A204.1 (cell line): ENCODE results near the gene INF2.
"Not testable (repeated sequence)": the region's sequence is repeated elsewhere in the genome, so short reads cannot be mapped to it uniquely, and the experiment has no call there.

Experiments used
- FAIRE-seq: peaks from 2 replicates; lab custom pipeline; 2012; peaks lifted over from hg19 to GRCh38; lab: Jason Lieb, UNC

Gene INF2

DNA sequence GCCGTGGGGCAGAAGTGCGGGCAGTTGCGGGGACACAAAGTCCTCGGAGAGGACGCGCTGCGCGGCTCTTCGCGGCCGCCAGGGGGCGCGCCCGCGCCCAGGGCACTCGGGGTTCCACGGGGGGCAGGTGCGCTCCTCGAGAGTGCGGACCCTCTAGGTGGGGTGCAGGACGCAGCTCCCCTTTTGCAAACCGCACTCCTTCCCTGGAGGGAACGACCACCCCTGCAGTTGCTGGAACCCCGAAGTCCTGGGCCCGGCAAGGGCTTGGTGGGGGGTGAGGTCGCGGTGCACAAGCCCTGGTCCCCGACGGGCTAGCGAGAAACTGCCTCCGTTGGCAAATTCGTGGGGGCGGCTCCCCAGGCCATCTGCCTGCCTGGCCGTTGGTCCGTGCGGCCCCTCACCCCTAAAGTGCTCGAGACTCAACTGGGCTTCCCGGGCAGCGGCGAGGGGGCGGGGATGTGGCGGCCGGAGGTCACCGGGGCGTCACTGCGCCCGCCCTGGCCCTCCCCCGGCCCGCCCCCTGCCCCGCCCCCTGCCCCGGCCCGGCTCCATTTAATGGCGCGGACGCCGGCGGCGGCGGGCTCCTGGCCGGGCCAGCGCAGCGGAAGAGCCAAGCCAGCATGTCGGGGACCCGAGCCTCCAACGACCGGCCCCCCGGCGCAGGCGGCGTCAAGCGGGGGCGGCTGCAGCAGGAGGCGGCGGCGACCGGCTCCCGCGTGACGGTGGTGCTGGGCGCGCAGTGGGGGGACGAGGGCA lies 34.4 kb downstream of the INF2 start, which contains the start of gene ADSS1:
TSS of gene ADSS1 (plus strand) at position 579 of the 756 bp plus-strand sequence. CDS start at position 621, 42 bp downstream.
- FAIRE-seq: no peak

DNA sequence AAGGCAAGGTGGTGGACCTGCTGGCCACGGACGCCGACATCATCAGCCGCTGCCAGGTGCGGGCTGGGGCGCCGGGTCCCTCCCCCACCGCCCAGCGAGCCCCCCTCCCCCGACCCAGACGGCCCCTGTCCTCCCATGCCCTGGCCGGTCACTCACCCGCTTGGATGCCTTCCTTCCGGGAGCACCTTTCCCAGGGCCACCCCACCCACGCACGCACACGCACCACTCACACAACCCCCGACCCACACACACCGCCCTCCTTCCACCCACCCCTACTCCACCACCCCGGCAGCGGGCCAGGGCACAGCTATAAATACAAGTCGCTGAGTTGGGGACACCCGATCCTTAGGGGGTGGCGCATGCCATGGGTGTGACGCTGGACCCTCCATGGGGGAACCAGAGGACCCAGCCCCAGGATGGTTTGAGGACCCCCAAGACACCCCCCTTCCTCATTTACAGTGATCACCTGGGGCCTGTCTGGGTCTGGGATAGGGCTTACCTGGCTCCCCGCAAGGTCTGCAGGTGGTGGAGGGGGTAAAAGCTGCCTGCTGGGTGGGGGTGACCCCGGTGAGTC lies 35.1 kb downstream of the INF2 start:
- FAIRE-seq: no peak

DNA sequence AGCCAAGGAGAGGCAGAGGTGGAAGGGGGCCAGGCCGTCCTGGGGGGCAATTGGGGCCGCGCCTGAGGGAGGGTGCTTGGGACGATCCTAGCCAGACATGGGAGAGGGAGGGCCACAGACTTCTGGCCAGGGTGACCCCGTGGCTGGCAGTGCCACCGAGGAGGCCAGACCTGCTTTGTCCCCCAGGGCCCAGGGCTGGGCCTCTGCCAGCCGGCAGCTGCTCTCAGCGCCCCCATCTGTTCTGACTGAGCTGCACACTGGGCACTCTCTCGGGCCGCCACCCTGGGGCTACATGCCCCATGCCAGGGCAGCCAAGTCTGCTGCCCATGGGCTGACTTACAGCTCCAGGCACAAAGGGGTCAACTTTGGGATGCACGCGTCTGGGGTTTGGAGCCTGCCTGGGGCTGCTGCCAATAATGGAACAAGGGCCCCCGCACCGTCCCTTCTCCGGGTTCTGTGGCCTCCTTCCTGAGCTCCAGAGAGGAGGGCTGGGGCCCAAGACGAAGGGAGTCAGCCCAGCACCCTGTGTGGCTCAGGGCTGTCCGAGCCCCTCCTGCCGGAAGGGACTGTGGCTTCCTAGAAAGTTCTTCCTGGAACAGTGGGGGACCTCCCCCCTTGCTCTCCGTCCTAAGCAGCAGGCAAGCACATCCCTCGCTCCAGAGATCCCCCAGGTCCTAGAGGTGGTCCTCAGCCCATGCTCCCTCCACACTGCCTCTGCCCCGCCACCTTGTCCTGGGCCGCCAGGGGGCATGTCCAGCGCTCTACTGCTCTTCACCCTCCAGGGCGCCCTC lies 35.8 kb downstream of the INF2 start:
- no peak for FAIRE-seq

DNA sequence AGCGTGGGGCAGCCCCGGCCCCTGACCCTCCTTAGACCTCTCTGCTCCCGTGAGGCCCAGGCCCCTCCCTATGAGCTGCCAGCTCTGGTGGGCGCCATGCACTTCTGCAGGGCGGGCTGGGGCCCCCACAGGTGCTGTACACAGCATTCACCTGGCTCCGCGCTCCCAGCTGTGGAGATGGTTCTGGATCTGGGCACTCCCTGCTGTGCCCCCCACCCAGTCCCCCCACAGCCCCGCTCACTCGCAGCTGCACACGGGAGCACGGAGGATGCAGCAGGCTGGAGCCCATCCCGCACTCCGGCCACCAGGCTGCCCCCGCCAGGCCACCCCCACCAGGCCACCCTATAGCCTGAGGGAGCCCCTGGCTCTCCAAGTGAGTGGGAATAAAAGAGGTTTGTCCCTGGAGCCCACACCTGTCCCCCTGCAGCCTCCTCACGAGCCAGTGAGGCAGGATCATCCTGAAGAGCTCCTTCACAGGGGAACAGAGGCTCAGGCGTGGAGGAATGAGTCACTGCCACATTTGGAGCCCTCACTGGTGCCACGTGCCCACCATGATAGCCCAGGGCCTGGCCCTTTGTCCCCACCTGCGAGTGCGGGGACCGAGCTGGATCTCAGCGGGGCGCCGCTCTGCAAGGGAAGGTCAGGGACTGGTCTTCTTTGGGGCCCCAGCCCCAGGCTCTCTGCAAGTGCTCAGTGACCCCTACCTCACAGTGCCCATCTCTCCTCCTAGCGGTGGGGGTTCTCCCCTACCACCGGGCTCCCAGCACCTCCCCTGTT lies 36.5 kb downstream of the INF2 start:
- no peak for FAIRE-seq

DNA sequence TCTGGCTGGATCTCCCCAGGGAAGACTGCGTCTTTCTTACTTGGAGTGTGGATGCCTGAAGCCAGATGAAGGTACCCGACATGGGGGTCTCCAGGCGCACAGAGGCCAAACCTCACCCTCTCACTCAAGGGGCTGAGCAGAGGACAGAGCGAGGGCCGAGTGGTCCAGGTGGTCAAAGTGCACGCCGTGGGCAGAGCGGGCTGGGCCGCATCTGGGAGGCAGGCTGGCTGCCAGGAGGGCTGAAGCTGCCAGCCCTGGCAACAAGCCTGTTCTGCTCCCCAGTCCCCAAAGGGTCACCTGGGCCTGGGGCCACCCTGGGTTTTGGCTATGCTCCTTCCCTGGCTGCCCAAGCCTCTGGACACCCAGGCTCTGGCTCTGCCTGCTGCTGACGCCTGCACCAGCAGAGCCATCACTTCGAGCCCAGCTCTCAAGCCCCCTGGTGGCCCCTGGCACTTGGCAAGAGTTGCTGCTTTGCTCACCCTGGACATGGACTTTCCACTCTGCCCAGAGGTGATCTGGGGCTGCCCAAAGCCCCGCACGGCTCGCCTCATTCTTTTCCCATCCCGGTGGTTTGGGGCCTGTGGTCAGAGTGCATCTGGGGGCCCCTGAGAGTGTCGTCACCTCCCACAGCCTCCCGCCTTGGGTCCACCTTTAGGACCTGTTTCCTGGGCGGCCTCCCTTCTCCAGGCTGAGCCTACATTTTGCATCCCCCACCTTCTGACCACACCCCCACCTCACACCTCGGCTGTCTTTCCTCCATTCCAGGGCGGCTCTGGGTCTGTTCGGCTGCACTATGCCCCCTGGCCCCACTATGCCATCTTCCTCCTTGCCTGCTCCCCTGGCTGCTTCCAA lies 37.4 kb downstream of the INF2 start:
- FAIRE-seq: no peak

DNA sequence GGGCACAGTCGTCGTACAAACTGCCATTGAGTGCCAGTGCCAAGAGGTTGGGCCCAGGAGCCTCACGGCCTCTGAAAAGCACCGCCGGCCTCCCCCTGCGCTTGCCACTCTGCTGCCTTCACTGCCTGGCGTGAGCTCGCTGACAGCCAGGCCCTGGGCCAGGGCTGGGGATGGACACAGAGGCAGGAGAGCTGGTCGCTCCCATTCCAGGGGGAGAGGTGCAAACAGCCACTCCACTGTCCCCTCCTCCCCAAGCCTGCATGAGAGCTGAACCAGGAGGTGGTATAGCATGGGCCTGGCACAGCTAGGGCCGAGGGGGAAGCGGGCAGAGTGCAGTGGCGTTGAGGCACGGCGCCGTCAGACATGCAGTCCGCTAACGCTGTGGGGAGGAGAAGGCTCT lies 39.2 kb downstream of the INF2 start:
- no peak for FAIRE-seq

DNA sequence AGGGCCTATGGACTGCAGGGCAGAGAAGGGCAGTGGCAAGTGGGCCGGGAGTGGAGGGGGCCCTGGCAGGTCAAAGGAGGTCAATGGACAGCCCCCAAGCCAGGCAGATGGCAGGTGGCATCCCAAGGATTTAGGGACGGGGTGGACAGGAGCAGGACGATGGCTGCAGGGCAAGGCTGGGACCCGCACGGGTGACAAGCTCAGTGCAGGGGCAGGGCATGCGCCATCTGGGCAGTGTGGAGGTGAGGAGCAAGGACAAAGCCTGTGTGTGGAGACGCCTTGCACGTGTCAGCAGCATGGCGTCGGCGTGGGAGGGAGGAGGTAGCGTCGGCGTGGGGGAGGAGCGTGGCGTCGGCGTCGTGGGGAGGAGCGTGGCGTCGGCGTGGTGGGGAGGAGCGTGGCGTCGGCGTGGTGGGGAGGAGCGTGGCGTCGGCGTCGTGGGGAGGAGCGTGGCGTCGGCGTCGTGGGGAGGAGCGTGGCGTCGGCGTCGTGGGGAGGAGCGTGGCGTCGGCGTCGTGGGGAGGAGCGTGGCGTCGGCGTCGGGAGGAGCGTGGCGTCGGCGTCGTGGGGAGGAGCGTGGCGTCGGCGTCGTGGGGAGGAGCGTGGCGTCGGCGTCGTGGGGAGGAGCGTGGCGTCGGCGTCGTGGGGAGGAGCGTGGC lies 39.9 kb downstream of the INF2 start:
- FAIRE-seq: not testable (repeated sequence)

DNA sequence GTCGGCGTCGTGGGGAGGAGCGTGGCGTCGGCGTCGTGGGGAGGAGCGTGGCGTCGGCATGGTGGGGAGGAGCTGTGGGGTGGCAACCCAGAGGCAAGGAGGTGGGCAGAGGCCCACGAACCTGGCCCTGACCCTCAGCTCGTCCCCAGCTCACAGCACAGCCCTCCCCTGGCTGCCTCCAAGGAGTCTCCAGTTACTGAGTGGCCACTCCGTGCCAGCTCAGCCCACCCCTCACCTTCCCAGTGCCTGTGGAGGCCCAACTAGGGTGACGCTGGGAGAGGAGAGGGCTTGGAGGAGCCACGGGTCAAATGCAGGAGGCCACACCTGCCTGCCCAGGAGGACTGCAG lies 40.4 kb downstream of the INF2 start:
- no peak for FAIRE-seq

DNA sequence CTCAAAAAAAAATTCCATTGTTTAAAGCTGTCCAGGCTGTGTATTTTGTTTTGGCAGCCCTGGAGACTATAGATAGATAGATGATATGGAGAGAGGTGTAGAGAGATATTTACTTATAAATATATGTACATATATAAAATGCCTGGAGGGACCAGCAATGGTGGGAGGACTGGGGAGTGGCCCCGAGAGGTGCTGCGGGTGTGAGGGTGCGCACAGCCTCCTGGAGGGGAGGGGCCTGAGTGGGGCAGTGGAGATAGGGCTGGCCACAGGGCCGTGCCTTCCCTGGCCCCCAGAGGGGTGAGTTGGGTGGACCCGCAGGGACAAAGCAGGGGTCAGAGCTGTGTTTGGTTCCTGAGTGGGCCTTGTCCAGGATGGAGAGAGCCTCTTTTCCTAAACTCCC lies 41.1 kb downstream of the INF2 start:
- no peak for FAIRE-seq

DNA sequence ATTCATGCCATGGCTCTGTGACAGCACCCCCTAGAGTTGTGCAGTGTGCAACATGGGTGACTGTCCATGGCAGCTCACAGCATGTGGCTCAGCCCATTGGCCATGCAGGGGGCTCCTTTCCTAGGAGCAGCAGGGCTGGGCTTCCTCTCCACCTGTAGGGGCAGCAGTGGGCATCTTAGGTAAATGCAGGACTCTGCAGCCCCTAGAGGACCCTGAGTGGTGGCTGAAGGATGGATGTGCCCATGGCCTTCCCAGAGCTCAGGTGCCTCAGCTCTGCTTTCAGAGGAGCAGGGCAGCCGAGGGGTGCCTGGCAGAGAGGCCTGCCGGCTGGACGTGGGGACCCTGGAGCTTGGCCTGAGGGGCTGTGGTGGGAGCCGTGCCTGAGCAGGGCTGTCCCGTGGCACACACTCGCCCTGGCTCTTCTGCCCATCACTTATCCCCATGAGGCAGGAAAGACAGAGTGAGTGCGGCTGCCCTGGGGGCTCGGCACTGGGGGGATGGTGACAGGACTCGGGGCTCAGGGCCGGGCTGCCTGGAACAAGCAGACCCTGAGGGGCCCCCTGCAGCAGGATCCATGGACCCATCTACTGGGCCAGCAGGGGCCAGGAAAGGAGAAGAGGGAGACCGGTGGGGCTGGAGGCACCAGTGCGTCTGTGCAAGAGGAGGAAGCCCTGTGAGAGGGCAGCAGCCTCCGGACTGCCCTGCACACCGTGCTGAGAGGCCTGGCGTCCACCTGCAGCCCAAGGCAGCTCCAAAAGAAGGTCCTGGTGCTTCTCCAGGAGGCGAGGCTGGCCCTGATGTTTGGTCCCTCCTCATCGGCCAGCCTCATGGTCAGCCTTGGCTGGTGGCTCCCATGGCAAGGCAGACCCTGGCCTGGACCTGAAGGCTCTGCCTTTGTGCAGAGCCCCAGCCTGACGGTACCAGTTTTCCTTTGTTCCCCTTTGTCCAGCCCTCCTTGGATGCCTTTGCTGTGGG lies 42.2 kb downstream of the INF2 start:
- FAIRE-seq: no peak

DNA sequence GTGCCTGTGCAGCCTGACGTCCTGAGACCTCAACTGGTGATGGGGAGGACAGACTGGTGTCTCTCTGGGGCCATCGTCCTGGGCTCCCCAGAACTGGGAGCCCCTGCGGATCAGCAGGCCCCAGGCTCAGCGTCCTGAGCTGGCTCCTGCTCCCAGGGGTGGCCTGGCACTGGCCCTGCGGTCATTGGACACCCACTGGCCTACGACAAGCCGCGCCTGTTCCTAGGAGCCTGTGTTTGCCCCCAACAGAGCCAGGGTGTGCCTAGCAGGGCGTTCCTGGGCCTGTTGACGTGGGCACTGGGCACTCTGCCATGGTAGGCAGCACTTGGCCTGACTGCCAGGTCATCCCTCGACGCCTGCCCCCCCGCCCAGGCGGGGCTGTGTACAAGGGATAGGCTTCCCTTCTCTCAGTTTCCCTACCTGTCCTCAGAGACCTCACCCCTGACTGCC lies 43.0 kb downstream of the INF2 start:
- no peak for FAIRE-seq

DNA sequence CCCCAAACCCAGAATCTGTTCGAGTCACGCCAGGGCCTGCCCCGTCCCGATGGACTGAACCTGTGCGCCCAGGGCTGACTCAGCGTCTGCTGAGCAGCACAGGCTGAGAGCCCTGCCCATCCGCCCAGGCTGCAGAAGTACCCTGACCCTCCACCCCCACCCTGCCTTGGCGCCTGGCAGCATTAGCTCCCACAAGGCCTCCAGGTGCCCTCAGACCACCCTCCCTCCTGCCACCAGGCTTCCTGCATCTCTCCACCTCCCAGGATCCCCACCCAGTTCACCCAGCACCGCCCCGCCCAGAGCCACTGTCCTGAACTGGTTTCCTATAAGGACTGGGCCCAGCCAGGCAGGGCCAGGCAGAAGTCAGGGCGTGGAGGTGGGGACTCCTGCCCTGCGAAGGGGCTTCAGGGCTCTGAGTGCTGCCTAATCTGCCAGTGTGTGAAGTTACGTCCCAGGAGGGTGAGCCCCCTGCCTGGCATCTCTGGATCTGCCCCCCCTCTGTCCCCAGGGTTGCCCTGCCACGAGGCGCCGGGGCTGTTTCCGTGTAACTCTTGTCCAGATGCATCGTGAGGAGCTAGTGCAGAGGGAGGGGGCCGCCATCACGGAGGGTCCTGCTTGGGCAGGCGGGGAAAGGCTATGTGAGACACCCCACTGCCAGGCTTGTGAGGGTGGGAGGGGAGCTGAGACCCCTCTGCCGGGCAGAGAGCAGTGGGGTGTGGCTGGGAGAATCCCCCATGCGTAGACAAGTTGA lies 43.7 kb downstream of the INF2 start:
- FAIRE-seq: no peak

DNA sequence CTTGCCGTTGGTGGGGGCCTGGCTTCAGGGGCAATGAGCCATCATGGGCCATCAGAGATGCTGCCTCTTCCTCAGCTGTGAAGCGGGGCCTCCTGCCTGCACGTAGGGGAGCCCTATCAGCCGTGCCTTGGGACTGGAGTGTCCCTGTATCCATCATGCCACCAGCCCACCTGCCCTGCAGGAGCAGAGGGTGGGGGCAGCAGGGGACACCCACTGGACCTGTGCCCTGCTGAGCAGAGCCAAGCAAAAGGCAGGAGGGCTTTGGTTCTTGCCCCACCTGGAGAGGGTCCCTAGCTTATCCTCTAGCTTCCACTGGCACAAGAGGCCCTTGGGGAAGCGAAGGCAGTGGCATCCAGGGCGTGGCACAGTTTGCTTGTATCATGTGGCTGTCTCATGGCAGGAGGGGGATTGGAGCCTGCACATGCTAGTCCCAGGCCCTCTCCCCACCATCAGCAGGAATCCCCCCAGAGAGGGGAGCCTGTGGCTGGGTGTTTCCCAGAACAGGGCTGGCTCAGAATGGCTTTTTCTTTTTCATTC lies 44.7 kb downstream of the INF2 start:
- FAIRE-seq: no peak

DNA sequence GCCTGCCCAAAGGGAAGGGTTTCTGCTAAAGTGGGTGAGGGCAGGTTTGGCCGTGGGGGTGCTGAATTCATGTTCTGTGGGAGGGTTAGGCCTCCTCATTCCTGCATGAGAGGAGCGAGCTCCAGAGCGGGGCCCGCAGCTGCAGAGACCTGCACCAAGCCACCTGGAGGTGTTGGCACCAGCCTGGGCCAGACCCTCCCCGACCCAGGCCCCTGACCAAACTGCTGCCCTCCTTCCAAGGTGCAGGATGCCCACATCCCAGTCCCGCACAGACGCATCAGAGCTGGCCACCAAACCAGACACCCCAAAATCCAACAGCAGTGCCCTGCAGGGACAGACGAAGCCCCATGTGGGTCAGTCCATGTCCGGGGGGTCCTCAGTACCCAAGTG lies 45.2 kb downstream of the INF2 start:
- FAIRE-seq: no peak

DNA sequence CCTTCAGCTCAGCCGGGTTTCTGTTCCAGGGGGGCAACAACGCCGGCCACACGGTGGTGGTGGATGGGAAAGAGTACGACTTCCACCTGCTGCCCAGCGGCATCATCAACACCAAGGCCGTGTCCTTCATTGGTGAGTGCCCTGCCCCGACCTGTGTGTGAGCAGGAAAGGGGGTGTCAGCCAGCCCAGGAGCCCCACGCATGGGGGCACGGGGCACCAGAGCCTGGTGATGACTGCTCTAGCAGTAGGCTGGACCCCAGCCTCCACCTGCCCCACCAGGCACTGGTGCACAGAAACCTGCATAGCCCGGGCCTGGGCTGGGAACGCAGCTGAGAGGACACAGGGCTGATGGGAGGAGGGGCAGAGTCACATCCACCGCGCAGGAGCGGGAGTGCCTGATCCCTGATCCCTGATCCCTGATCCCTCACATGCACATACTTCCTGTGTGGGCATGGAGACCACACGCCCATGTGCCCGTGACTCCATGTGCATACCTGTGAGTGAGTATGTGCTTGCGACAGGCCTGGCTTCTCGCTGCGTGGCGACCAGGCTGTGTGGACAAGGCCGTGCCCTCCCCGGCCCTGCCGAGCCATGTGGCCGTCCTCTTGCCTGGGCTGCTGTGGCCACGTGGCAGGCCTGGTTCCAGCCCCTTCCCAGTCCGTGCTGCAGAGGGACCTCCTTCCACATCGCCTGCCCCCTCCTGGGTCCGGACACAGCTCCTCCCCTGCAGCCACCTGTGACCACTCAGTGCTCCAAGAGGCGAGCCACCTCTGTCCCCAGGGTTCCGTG lies 45.8 kb downstream of the INF2 start:
- no peak for FAIRE-seq

DNA sequence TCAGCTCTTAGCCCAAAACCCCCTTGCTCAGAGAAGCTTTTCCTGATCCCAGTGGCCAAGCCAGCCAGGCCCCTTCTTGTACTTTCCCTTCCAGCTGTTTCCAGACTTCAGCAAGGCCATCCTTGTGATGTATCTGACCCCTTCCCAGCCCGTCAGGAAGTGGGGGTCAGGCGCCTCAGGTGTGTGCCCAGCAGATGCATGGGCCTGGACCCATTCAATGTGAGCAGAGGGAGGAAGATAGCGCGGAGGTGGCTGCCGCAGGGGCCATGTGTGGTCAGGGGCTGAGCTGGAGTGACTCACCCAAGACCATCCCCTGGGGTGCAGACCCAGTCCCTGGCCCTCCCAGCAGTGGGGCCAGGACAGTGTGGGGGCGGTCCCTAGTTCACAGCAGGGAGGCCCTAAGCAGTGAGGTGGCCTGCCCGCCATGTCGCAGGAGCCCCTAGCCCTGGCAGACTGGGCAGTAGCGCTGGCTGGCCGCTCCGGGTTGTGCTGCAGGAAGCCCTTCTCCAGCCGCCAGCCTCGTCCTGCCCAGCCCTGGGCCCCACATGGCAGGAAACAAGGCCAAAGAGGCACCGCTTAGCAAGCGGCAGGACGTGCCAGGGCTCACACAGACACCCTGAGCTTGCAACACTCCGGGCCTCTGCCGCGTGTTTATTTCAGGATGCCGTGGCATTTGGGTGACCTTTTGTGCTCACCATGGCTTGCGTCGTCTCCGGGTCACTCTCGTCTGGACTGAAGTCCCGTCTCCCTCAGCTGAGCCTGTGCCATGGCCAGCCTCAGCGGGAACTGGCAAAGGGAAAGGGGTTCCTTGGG lies 46.6 kb downstream of the INF2 start:
- no peak for FAIRE-seq

DNA sequence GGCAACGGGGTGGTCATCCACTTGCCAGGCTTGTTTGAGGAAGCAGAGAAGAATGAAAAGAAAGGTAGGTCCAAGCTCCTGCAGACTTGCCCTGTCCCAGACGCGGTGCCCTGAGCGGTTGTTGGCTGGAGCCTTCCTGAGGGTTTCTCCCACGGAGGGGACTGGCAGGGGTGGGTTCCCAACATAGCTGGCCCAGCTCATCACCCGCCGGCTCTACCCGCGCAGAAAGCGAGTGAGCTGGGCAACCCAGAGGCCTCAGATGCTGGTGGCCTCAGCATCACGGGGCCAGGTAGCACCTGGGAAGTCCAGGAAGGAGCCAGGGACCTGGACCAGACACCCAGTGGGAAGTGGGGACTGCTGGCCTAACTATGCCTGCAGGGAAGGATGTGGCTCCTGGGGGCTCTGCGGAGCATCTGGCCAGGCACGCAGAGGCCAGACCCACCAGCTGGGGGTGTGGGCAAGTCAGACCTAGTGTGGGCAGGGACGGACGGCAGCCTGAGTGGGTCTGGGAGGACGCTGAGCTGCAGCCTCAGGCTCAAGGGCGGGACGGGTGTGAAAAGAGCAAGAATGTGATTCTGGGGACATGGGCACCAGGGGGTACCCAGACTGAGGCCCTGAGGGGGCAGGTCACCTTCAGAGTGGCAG lies 49.1 kb downstream of the INF2 start:
- no peak for FAIRE-seq
